Sciatic nerve (tissue), 2 donors: Measurements from ENCODE around the gene GOT1. TPM values are rescaled to one million over a fixed set of nuclear protein-coding genes. Genes with fewer than 3 reads are reported as not detected.

ENCODE experiments used
- ATAC-seq: fragments of 200-7000 bp; cut with Tn5 transposase; one replicate; pipeline ENCODE4 v1.9.1; 2020; ENCODE audit warnings: mild to moderate bottlenecking, moderate library complexity
- DNase-seq: peaks from one replicate; pipeline ENCODE4 v3.0.0-alpha.2; 2020; ENCODE audit warnings: low spot score
- intact Hi-C: fragments of 100-400 bp; cut with DNase I; formaldehyde crosslinking; loops from one replicate; pipeline ENCODE4 v1.14.2; 2022
- total RNA-seq: library from RNA; stranded (reverse); fragmentation: NEBNext Ultra II Directional; extraction: Animal tissue kit (Norgen Biotek cat#: 25700); gene quantifications from one replicate; pipeline ENCODE4 v1.2.1, GENCODE V29; 2021
- donor health status: DM: no; HTN: no; CAD: no.
- donor health status: DM: no; HTN: no; CAD: no.

The GOT1 gene
- total RNA-seq, 1 donor from 2014 or later = 12.2 TPM

DNA sequence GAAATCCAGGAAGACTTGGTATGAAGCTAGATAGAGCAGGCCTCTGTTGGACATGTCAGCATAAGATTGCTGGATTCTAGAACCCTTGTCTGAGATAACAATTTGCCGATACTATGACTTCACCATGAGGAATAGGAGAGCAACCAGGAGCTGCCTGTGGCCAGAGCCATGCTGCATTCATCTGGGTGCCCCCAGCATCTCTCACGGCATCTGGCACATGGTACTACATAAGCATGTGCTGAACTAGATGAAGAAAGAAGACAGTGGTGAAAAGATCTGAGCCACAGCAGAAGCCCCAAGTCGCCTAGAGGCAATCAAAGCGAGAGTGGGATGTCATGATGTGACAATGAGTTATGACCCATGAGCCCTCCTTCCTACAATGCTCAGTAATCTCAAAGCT is 19.5 kb downstream of the GOT1 start:
- DNase-seq (no peak), ATAC-seq (no peak)
- intact Hi-C loops = no loop called here

DNA sequence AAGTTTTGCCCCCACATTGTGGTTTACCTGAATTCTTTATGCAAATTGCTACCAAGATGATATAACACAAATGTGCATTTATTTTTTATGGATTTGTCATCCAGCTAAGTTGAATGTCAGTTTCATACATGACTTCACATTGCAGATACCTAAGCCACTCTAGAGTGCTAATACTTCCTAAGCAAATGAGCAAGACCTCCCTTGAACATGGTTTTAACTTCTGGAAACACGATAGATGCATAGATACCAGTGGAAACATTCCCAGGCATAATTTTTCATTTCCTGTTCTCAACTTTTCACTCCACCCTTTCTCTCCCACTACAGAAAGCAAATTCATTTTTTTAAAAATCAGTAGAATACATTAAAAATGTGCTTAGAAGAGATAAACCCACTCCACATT is 20.3 kb downstream of the GOT1 start:
- no peak for ATAC-seq
- no peak for DNase-seq
- intact Hi-C loops = no loop called here

DNA sequence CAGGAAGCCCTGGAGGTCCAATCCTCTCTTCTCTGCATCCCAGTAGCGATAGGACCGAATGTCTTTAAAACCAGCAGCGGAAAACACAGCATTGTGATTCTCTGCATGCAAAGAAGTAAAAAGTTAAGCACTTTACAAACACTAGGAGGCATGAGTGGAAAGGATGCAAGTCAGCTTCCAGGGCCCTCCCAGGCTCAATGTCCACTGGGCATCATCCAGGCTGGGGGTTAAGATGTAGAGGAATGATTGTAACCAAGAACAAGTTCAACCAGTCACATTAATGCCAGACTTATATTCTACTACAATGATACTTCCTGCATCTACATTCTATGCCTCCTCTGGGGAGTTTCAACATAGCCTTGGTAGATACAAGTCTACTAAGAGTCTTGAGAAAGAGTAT is 24.3 kb downstream of the GOT1 start:
- intact Hi-C loops = no loop called here
- DNase-seq (no peak), ATAC-seq (no peak)

DNA sequence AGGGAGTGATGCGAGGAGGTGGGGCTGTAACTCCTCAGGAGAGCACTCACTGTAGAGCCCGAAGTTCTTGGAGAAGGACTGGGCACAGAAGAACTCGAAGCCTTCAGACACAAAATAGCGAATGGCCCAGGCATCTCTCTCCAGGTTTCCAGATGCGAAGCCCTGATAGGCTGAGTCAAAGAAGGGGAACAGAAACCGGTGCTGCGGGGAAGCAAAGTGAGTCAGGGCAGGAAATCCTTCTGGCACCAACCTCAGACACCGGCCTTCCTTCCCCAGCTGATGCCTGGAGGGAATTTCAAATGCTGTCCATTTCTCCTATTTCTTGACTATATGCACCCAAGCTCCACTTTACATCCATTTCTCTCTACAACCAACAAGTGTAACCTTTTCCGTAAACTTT is 26.8 kb downstream of the GOT1 start:
- DNase-seq = no peak
- intact Hi-C loops = no loop called here
- no peak for ATAC-seq

DNA sequence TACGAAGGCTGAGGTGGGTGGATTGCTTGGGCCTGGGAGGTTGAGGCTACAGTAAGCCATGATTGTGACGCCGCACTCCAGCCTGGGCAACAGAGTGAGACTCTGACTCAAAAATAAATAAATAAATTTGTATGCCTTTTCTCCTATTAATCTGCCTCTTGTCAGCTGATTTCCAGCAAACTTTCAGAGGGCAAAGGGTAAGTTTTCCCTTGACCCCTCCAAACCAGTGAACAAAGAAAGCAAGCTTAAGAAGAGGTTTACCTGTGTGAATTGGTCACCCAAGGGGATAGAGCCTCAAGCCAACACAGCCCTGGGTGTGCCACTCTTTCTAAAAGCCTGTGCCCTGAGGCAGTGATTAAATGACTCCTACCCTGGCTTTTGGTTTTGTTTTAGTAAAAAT is 30.8 kb downstream of the GOT1 start:
- ATAC-seq = no peak
- intact Hi-C loops = no loop called here
- DNase-seq = no peak

DNA sequence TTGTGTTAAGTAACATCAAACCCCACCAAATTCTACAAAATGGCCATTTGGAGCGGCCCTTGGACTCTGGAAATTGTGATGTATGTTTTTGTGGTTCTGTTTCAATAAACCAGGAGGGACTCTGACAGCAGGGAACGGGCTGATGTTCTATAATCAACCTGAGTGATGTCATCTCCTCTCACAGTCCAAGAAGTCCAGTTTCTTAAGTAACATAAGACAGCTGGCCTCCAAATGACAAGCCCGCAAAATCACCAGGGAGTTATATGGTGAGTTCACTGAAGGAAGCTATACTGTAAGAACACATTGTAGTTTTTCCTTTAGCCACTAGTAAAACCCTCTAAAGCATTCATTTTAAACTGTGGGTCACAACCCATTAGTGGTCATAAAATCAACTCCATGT is 34.0 kb downstream of the GOT1 start:
- ATAC-seq (no peak), DNase-seq (no peak)
- intact Hi-C loops = no loop called here

DNA sequence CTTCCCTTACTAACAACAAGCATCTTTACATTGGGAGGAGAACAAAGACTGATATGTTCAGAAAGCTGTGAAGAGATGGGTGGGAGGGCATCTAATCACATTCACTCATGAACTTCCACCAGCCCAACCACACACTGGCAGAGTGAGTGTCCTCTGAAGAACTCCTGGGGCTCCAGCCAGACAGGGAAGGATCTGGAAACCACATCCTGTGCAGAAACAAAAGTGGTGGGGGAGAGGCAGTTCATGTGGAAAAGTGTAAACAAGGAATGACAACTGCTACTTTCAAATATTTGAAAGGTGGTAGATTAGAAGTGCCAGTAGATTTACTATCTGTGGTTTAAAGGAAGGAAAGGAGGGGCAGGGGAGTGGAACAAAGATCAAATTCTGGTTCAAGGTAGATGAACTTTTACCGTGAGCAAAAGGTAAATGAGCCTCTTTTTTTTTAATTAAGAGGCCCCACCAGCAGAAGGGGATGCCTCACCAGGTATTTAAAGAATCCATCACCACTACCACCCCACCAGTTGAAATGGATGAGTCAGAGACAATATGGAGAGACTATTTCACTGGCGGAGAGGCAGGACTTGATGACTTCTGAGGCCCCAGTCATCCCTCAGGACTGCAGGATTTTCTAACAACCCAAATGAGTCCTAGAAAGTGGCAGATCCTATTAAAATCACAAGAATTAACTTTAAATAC is 34.5 kb downstream of the GOT1 start:
- ATAC-seq (no peak), DNase-seq (no peak)
- intact Hi-C loops = no loop called here

DNA sequence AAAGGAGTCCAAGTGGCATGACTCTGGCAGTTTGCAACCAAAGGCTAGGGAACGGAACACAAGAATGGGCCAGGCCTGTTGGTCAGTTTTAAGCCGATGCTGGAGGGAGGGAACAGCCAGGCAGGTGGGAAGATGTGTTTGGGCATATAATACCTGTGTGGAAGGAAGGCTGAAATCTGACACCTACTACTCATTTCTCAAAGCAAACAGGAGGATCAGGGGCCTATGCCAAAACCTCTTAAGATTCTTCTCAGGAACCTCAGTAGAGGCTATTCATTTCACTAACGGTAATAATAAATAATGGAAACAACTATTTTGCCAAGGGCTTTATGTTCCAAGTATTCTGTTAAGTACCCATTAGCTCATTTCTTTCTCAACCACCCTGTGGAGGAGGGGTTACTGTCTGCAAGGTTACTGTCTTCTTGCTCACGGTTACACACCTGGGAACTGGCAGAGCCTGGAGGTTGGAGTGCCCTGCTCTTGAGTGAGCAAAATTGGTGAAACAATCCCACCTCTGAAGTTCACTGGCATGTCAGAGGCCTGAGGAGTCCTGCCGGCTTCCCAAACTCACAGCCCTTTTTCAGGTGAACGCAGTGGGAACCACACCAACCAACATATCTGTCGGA is 35.5 kb downstream of the GOT1 start:
- ATAC-seq (no peak), DNase-seq (no peak)
- intact Hi-C loops = no loop called here

DNA sequence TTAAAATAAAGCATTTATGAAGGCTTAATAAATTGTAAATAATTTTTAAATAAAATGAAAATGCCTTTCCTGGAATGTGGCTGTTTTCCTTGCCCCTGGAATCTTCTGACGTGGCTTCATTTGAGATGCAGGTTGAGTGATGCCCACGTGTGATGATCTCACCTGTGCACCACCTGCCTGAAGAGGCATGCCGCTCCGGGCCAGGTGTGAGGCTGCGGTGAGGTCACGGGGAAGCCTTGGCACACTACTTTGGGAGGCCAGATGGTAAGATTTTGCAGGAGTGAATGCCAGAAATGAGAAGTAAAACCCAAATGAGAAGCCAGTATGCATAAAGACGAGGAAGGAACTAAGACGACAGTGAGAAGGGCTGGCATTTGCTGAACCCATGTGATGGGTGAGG is 36.2 kb downstream of the GOT1 start:
- DNase-seq (no peak), ATAC-seq (no peak)
- intact Hi-C loops = no loop called here

DNA sequence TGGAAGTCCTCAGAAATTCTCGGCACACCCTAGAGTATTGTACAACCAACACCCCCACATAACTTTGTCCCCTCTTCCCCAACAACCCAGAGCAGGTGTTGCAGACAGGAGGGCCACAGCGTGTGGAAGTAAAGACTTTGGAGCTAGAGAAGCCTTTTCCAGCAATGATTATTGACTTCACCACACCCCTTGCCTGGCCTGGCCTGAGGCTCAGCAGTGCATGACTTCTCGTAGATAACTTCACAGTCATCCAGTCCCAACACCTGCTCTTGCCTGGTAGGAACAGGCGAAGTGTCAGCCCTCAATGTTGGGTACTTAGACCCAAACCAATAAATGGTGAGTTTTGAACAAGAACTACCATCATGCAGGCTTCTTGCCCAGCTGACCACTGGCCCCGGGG is 36.7 kb downstream of the GOT1 start:
- no peak for DNase-seq
- intact Hi-C loops = no loop called here
- no peak for ATAC-seq

DNA sequence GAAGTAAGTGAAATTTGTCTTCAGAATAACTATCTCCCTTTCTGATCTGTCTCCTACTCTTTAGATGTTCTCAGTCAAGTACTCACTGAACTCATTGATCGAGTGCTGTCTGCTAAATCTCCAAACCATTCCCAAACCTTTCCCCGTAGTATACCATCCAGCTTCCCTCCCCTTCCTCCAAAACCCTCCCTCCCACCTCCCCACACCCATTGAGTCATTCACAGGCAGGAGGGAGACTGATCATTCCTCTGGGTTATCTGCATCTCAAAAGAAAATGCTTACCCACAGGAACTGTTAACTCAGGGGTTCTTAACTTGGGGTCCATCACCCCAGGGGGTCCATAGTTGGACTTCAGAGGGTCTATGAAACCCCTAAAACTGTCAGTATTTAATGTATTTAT is 37.4 kb downstream of the GOT1 start:
- no peak for ATAC-seq
- intact Hi-C loops = no loop called here
- no peak for DNase-seq

DNA sequence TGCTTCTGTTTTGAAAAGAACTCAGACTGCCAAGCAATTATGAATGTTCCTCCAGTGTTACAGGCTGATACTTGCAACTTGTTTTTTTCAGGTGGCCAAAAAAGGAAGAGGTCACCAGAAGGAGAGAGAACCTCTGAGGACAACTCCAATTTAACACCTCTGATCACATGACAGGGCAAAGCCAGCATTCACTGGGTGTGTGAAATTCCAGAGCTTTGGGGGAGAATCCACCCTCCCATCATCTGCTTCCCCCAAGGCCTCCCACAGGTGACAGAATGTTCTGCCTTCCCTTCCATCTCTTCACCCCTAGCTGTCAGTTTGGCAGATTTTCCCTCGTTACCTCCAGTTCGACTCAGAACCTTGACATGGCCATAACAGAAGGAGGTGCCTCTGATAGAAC is 39.1 kb downstream of the GOT1 start:
- ATAC-seq (no peak), DNase-seq (no peak)
- intact Hi-C loops = no loop called here

DNA sequence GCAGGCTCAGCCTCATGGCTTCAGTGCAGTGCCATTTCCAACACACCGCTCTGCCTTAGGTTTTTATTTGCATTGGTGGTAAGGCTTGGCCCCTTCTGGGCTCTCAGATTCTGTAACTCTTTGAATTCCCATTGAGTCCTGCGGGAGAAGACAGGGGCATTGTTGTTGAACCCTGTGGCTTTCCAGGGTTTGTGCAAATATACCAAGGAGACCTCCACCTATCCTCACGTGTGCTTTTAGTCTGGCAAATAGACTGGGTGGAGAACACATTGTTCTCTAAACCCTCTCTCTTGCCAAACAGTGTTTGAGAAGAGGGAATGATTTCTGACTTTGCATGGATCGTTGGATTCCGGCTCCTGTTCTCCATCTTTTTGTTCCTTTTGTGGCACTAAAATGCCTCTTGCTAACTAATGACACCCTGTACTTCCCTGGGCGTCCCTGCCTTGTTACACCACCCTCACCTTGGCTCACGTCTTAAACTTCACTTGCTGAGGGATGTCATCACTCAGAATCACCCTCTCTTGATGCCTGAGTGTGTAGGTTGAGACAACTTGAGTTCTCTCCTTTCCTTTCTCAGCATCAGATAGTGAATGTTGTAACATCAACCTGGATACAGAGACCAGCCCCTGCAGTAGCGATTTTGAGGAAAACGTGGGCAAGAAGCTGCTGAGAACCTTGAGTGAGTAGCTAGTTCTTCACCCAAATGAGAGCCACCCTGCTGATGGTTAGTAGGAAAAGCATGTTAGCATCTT is 40.5 kb downstream of the GOT1 start:
- intact Hi-C loops = no loop called here
- DNase-seq (no peak), ATAC-seq (no peak)

DNA sequence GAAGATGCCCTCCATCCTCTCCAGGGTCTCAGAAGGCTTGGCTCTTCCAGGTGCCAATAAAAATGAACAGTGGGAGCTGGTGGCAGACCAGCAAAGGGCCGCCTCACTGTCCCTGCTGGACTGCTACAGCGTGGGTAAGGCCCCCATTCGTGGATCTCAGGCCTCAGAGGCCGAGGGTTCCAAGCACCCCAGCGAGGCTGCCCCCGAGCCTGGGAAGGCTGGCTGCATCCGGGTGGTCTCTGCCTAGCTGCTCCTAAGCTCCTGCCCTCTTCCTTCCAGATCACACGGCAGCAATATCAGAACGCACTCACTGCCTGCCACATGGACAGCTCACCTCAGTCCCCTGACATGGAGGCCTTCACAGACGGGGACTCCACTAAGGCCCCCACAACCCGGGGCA is 42.9 kb downstream of the GOT1 start:
- ATAC-seq (no peak), DNase-seq (no peak)
- intact Hi-C loops = no loop called here

DNA sequence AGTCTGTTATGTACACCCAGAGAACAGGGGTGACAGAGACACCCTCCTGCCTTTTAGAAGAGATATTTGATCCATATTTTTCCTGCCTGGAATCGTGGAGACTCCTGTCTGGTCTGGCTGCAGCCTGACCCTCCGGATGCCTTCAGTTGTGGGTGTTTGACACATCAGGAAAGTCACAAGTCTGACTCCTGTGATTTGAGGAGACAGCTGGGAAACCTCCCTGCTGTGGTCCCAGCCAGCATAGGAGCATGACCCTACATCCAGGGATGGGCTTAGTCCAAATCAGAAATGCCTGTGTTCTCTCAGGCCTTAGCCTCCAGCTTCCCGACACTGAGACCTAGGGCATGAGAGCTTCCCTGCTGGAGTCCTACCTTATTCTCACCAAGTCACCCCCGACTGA is 43.4 kb downstream of the GOT1 start:
- intact Hi-C loops = no loop called here
- no peak for DNase-seq
- ATAC-seq = no peak

DNA sequence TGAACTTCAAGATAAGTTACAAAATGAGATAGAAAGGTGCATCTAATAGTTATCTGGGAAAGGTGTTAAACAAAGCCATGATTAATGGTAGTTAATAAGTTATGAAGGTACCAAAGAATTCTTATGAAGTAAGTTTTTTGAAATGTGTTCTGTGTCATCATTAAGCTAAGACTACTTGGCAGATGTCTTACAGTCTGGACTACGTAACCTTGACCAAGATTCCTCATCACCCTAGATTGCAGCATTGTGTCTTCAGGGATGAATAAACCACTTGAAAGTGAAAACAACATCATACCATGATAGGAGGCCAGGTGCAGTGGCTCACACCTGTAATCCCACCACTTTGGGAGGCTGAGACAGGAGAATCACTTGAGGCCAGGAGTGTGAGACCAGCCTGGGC is 48.2 kb downstream of the GOT1 start:
- ATAC-seq = no peak
- intact Hi-C loops = no loop called here
- no peak for DNase-seq

DNA sequence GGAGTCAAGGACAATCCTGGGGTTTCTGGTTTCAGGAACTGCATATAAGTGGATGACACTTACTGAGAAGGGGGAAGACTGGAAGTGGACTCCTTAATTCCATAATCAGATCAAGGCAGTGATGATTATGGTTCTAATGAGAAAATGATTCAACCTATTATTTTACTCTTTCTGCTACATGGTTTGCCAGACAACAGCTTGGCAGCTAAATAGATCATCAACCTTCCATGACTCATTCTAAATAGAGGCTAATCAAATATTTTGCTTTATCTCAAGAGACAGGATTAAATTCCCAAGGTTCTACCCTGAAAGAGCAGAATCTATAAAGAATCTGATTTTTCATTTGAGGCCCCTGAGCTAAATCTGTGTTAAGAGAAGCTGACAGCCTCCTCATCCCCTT is 55.0 kb downstream of the GOT1 start:
- ATAC-seq (no peak), DNase-seq (no peak)
- intact Hi-C loops = no loop called here

DNA sequence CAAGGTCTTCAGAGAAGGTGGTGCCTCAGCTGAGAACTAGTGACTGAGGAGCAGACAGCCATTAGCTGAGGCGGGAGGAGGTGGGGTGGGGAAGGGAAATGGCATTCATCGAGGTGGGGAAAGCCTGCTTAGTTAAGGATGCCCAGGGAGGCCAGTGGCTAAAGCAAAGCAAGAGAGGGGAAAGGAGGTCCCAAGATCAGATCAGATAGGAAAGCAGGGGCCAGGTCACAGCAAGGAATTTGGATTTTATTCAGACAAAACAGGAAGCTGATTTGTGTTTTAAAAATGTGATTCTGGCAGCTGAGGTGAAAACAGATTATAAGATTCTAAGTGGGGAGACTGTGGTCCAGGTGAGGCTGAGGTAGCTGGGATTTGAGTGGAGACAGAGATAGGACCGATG is 55.5 kb downstream of the GOT1 start:
- ATAC-seq (no peak), DNase-seq (no peak)
- intact Hi-C loops = no loop called here

DNA sequence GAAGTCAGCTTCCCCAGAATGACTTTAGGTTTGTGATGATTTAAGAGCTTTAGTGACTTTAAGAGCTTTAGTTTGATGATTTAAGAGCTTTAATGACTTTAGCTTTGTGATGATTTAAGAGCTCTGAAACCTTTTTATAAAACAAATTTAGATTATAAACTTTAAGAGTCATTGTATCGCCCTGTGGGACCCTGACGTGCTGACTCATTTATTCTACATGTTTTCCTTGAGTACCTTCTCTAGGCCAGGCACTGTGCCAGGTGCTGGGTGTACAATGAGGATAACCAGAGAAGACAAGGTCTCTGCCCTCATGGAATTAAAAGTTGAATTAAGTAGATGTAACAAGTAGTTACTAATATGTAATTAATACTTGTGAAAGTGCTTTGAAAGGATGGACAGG is 55.9 kb downstream of the GOT1 start:
- no peak for ATAC-seq
- no peak for DNase-seq
- intact Hi-C loops = no loop called here

DNA sequence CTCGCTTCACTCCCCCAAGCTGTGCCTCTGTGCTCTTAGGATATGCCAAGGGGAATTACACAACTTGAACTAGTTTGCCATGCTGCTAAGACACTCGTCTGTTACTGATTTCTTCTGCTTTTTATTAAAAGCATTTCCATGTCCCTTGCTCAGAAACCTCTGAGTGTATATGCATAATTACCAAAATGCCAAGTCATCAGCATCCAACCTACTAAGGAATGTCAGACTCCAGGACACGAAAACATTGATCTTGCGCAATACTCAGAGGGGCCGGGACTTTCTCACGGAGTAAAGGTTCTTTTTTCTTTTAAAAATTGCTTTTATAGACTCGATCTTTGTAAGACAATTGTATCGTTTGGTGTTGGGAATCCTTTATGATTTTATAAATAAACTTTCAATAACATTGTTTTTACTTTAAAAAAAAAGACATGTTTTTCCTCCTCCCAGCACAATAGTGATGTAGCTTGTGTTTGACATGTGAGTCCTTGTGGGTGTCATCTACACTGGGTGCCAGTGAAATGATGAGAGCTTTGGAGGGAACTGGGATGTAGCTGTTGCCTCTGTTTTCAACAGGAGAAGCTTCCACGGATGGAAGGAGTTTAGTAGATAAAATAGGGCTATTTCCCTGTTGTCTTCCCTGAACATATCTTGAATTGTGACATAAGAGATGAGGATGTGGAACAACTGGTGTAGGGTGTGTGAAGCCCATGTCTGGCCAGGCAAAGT is 57.7 kb downstream of the GOT1 start:
- intact Hi-C loops = no loop called here
- ATAC-seq = no peak
- no peak for DNase-seq
